Naive B cell (primary cell): ENCODE results near the gene FUT7. TPM values are rescaled to one million over a fixed set of nuclear protein-coding genes. Genes with fewer than 3 reads are reported as not detected.

Source experiments
- ATAC-seq, 2 donors: fragments of 150-1000 bp; cut with Tn5 transposase; 2 replicates each; pipeline ENCODE4 v1.10.0; 2021; ENCODE audit warnings: low read depth in 2 of 2, mild to moderate bottlenecking in 2 of 2, moderate library complexity in 2 of 2
- DNase-seq: peaks from one replicate; pipeline ENCODE4 v3.0.0; 2022
- H3K27ac Mint-ChIP-seq, 6 donors: one replicate each; pipeline ENCODE4 v1.8.0; 2020 to 2022; ENCODE audit warnings: mild to moderate bottlenecking in 6 of 6, mixed read lengths in 6 of 6, moderate library complexity in 5 of 6, inconsistent platforms in 2 of 6
- H3K27me3 Mint-ChIP-seq, 3 donors: one replicate each; pipeline ENCODE4 v1.8.0; 2021 to 2022; ENCODE audit warnings: mixed read lengths in 3 of 3, mild to moderate bottlenecking in 1 of 3
- H3K36me3 Mint-ChIP-seq, 2 donors: one replicate each; pipeline ENCODE4 v1.8.0; 2020 to 2022; ENCODE audit warnings: mixed read lengths in 2 of 2, inconsistent platforms in 1 of 2, mild to moderate bottlenecking in 1 of 2
- H3K4me1 Mint-ChIP-seq, 3 donors: one replicate each; pipeline ENCODE4 v1.8.0; 2020 to 2022; ENCODE audit warnings: mixed read lengths in 3 of 3, inconsistent platforms in 1 of 3, mild to moderate bottlenecking in 1 of 3, moderate library complexity in 1 of 3
- H3K4me3 Mint-ChIP-seq, 8 donors: one replicate each; pipeline ENCODE4 v1.8.0; 2020 to 2022; ENCODE audit warnings: mild to moderate bottlenecking in 8 of 8, mixed read lengths in 8 of 8, moderate library complexity in 8 of 8, inconsistent platforms in 2 of 8
- H3K9me3 Mint-ChIP-seq, 7 donors: one replicate each; pipeline ENCODE4 v1.8.0; 2020 to 2022; ENCODE audit warnings: mixed read lengths in 7 of 7, mild to moderate bottlenecking in 5 of 7, inconsistent platforms in 2 of 7, moderate library complexity in 1 of 7
- polyA plus RNA-seq, 6 donors: library from polyadenylated mRNA; unstranded; fragments of 300-500 nt; fragmentation: Illumina TruSeq; gene quantifications; one replicate each; pipeline ENCODE4 v1.2.3, GENCODE V29; 2021; ENCODE audit warnings: low read depth in 6 of 6

The FUT7 gene
- polyA plus RNA-seq, 6 donors from 2014 or later = 0.93 to 7.4 (median 2.9) TPM

DNA sequence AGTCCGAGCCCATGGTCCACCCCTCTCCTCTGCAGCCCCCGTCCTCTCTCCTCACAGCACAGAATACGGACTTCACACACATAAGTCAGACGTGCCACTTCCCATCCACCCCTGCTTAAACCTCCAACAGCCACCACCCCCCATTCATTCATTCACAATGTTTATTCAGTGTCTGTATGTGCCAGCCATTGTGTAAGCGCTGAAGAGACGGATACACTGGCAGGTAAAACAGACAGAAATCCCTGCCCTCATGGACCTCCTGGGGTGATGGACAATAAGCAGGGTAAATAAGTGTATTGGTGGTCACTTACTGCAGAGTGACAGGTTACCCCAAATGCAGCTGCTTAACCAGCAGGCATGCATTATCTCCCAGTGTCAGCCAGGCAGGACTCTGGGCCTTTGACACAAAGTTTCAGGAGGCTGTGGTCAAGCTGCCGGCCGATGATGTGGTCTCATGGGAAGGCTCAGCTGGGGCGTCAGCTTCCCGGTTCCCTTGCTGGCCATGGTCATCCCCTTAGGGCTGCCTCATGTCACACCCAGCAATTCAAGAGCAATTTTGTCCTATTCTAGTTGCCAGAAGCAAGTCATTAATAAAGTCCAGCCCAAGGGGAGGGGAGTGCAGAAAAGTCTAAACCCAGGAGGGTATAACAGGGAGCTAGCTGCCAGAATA lies 41.5 kb downstream of the FUT7 start:
- Mint-ChIP-seq H3K27ac (peak overlapping the region in 3 of 6 donors; percentile 5 to 77 (median 74)), H3K27me3 (peaks cover 7 to 27% (median 16%) of the 10 kb centered on the region in 3 donors), H3K4me1 (peaks cover 6 to 19% (median 19%) of the 10 kb centered on the region in 3 donors), H3K36me3 (no peaks in the 10 kb centered on the region), H3K9me3 (peaks cover 0 to 2% (median 0%) of the 10 kb centered on the region in 7 donors), H3K4me3 (peak overlapping the region in 6 of 8 donors; percentile 59 to 89 (median 81))
- no peak for ATAC-seq
- DNase-seq = no peak

GRCh38 chr9:136988872-136989271 lies 43.0 kb downstream of the FUT7 start:
- ATAC-seq (no peak), DNase-seq (no peak)
- Mint-ChIP-seq H3K4me1 (peaks cover 8 to 19% (median 18%) of the 10 kb centered on the region in 3 donors), H3K9me3 (peaks cover 0 to 2% (median 0%) of the 10 kb centered on the region in 7 donors), H3K27ac (no peak overlapping the region), H3K4me3 (peak overlapping the region in 1 of 8 donors; percentile 70), H3K27me3 (peaks cover 10 to 32% (median 21%) of the 10 kb centered on the region in 3 donors), H3K36me3 (peaks cover 0 to 5% of the 10 kb centered on the region in 2 donors)

DNA sequence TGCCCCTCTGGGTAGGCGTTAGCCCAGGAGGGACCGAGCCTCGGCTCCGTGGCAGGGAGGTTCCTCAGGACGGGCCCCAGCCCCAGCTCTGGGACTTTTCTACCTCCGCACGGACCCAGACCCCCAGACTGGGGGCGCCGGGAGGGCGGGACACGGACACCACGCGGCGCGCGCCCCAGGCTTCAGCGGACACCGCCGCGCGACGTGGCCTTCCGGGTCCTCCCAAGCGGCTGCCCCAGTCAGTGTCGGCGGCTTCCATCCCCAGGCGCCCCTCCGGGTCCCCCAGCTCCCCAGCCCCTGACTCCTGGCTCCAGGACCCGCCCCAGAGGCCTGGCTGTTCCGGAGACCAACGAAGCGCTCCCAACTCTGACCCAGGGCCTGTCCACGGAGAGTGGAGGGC lies 46.0 kb downstream of the FUT7 start:
- Mint-ChIP-seq H3K4me3 (no peak overlapping the region), H3K27ac (no peak overlapping the region), H3K27me3 (peaks cover 13 to 60% (median 29%) of the 10 kb centered on the region in 3 donors), H3K4me1 (peaks cover 0 to 4% (median 2%) of the 10 kb centered on the region in 3 donors), H3K9me3 (peaks cover 0 to 2% (median 0%) of the 10 kb centered on the region in 7 donors), H3K36me3 (peaks cover 0 to 8% of the 10 kb centered on the region in 2 donors)
- no peak for ATAC-seq
- no peak for DNase-seq

- H3K27me3 Mint-ChIP-seq = peaks cover 13 to 65% (median 36%) of the 10 kb centered on the region in 3 donors
- H3K27ac Mint-ChIP-seq = no peak overlapping the region
- H3K4me1 Mint-ChIP-seq = peaks cover 0 to 4% (median 2%) of the 10 kb centered on the region in 3 donors
- peaks cover 0 to 8% of the 10 kb centered on the region in 2 donors for H3K36me3 Mint-ChIP-seq
- peaks cover 0 to under 1% (median 0%) of the 10 kb centered on the region in 7 donors for H3K9me3 Mint-ChIP-seq
- no peak overlapping the region for H3K4me3 Mint-ChIP-seq
- DNase-seq (no peak), ATAC-seq (peak; percentile 27 to 32)
Measured at GRCh38 chr9:136985027-136985602, 46.8 kb downstream of the FUT7 start.

- ATAC-seq = peak in 1 of 2 donors; percentile 16
- H3K4me1 Mint-ChIP-seq = peaks cover 0 to 4% (median 2%) of the 10 kb centered on the region in 3 donors
Measured at GRCh38 chr9:136984464-136985026, 47.3 kb downstream of the FUT7 start.

DNA sequence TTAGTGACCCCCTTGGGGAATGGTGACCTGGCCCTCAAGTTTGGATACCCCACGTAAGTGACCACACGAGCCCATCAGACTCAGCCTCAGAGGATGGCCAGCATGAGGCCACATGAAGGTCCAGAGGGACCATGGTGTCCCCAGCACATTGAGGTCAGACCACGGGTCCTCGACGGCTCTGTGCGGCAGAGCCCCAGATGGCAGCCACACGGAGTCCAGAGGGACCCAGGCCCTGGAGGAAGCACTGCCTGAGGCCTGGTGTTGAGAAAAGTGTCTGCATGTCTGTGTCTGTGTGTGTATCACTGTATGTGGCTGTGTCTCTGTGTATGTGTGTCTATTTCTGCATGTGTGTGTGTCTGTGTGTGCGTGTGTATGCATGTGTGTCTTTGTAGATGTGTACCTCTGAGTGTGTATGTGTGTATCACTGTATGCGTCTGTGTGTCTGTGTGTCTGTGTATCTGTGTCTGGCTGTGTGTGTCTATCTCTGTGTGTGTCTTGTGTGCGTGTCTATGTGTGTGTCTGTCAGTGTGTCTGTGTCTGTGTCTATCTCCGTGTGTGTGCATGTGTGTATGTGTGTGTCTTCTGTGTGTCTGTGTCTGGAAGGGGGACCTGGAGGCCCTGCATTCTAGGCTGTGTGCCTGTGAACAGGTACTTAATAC lies 48.1 kb downstream of the FUT7 start:
- H3K36me3 Mint-ChIP-seq = peaks cover 0 to 8% of the 10 kb centered on the region in 2 donors
- H3K27me3 Mint-ChIP-seq = peaks cover 13 to 69% (median 38%) of the 10 kb centered on the region in 3 donors
- no peak overlapping the region for H3K27ac Mint-ChIP-seq
- H3K4me3 Mint-ChIP-seq = peak overlapping the region in 1 of 8 donors; percentile 17
- DNase-seq (no peak), ATAC-seq (no peak)
- H3K4me1 Mint-ChIP-seq = peaks cover 0 to 4% (median 2%) of the 10 kb centered on the region in 3 donors
- no peaks in the 10 kb centered on the region for H3K9me3 Mint-ChIP-seq

More at GRCh38 chr9:136984464-136985026, 47.3 kb downstream of the FUT7 start:
- no peaks in the 10 kb centered on the region for H3K9me3 Mint-ChIP-seq
- H3K27ac Mint-ChIP-seq = no peak overlapping the region
- peaks cover 0 to 8% of the 10 kb centered on the region in 2 donors for H3K36me3 Mint-ChIP-seq
- DNase-seq = no peak
- peaks cover 13 to 67% (median 38%) of the 10 kb centered on the region in 3 donors for H3K27me3 Mint-ChIP-seq
- no peak overlapping the region for H3K4me3 Mint-ChIP-seq

GRCh38 chr9:136983167-136983566 lies 48.7 kb downstream of the FUT7 start:
- Mint-ChIP-seq H3K27ac (no peak overlapping the region), H3K9me3 (no peaks in the 10 kb centered on the region), H3K4me3 (no peak overlapping the region), H3K4me1 (peaks cover 0 to 4% (median 2%) of the 10 kb centered on the region in 3 donors), H3K27me3 (peaks cover 10 to 68% (median 36%) of the 10 kb centered on the region in 3 donors), H3K36me3 (peaks cover 0 to 8% of the 10 kb centered on the region in 2 donors)
- DNase-seq = no peak
- no peak for ATAC-seq

GRCh38 chr9:136982232-136983051 lies 49.4 kb downstream of the FUT7 start, which contains the start of gene LCNL1:
Gene LCNL1, plus strand, starts transcription at chr9:136982993. Its CDS starts 594 bp downstream, at chr9:136983587.
- H3K4me3 Mint-ChIP-seq = peak within 1 kb of the TSS in 1 of 8 donors; percentile 17
- ATAC-seq (no peak), DNase-seq (no peak)
- H3K27me3 Mint-ChIP-seq = peaks cover 6 to 65% (median 30%) of the 10 kb centered on the region in 3 donors
- H3K27ac Mint-ChIP-seq = no peak within 1 kb of the TSS
- H3K4me1 Mint-ChIP-seq = peaks cover 0 to 4% (median 2%) of the 10 kb centered on the region in 3 donors
- peaks cover 0 to 8% of the 10 kb centered on the region in 2 donors for H3K36me3 Mint-ChIP-seq
- no peaks in the 10 kb centered on the region for H3K9me3 Mint-ChIP-seq

- peaks cover 0 to 8% of the 10 kb centered on the region in 2 donors for H3K36me3 Mint-ChIP-seq
- no peak for ATAC-seq
- no peak for DNase-seq
- no peak overlapping the region for H3K4me3 Mint-ChIP-seq
- H3K4me1 Mint-ChIP-seq = peaks cover 0 to 4% (median 2%) of the 10 kb centered on the region in 3 donors
- no peak overlapping the region for H3K27ac Mint-ChIP-seq
- H3K27me3 Mint-ChIP-seq = peaks cover 6 to 66% (median 30%) of the 10 kb centered on the region in 3 donors
- H3K9me3 Mint-ChIP-seq = no peaks in the 10 kb centered on the region
Measured at GRCh38 chr9:136981588-136982231, 50.2 kb downstream of the FUT7 start.

DNA sequence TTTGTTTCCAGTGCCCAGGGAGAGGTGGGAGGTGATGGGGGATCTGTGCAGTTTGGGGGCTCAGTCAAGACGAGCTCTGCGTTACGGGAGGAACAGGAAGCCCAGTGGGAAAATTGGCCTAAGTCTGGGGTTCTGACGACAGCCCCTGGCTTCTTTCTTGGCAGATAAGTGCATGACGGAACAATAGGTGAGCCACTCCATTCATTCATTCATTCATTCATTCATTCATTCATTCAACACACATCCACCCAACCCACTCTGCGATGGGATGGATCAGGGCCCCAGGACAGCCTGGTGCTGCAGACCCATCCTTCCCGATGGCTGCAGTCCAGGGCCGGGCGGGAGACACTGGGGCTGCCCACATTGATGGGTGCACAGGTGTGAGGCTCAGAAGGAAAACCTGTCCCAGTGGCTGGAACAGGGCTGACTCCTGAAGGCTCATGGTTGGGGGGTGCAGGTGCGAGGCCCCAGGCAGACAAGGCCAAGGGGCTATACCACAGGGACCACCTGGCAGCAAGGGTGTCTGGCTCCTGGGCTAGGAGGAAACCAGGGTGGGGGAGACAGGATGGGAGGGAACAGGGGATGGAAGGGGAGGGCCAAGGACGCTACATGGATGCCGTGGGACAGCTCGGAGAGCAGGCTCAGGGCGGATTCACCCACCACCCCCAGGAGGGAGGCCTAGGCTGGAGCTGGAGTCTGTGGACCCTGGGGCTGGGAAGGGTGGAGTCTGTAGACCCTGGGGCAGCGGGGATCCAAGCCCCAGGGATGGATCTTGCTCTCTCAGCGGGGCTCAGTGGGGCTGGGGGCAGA lies 51.0 kb downstream of the FUT7 start:
- H3K27me3 Mint-ChIP-seq = peaks cover 10 to 67% (median 37%) of the 10 kb centered on the region in 3 donors
- ATAC-seq (no peak), DNase-seq (no peak)
- H3K4me1 Mint-ChIP-seq = peaks cover 0 to 4% (median 0%) of the 10 kb centered on the region in 3 donors
- H3K27ac Mint-ChIP-seq = no peak overlapping the region
- peaks cover 0 to 8% of the 10 kb centered on the region in 2 donors for H3K36me3 Mint-ChIP-seq
- H3K9me3 Mint-ChIP-seq = no peaks in the 10 kb centered on the region
- peak overlapping the region in 2 of 8 donors; percentile 33 to 42 for H3K4me3 Mint-ChIP-seq
